Measurements from ENCODE around the gene S100A9. TPM values are rescaled to one million over a fixed set of nuclear protein-coding genes. Genes with fewer than 3 reads are reported as not detected.

Gene S100A9
- total RNA-seq, 1 experiment from 2014 or later, result 0.33 TPM

GRCh38 chr1:153397924-153398651, 40.4 kb downstream of the S100A9 start:
- H3K9me3 Mint-ChIP-seq, result no peaks in the 10 kb centered on the region
- CTCF ChIA-PET, result interaction anchor here (0.8 to 2.1 kb wide), 2 partner anchors 43 to 96 kb away, joined by 3 to 10 read pairs; no protein-coding TSS in a partner anchor
- H3K36me3 Mint-ChIP-seq, result no peaks in the 10 kb centered on the region
- POLR2A ChIA-PET, result no interaction called here
- DNase-seq (ENCODE audit: low spot score) (no peak), ATAC-seq (no peak)
- peaks cover 7% of the 10 kb centered on the region for H3K4me1 Mint-ChIP-seq
- peaks cover 7% of the 10 kb centered on the region for H3K27me3 Mint-ChIP-seq (ENCODE audit: low read depth)
- TF ChIP-seq SOX15 (CRISPR knock-in tag; IDR thresholded peaks at IDR 0.05), result no peak
- TF ChIP-seq PRRX2 (CRISPR knock-in tag; IDR thresholded peaks at IDR 0.05), result no peak
- no peak for TF ChIP-seq ZNF416 (CRISPR knock-in tag; IDR thresholded peaks at IDR 0.05)
- TF ChIP-seq ZNF232 (CRISPR knock-in tag; IDR thresholded peaks at IDR 0.05), result no peak
- no peak for TF ChIP-seq NR3C1 (CRISPR knock-in tag; conservative IDR thresholded peaks at IDR 0.05; ENCODE audit: low read depth)
- TF ChIP-seq NR2C2 (CRISPR knock-in tag; IDR thresholded peaks at IDR 0.05), result no peak
- TF ChIP-seq CDX4 (CRISPR knock-in tag; IDR thresholded peaks at IDR 0.05; ENCODE audit: borderline replicate concordance), result no peak
- TF ChIP-seq CREB1 (CRISPR knock-in tag; IDR thresholded peaks at IDR 0.05), result no peak
- TF ChIP-seq, protein P1, sequence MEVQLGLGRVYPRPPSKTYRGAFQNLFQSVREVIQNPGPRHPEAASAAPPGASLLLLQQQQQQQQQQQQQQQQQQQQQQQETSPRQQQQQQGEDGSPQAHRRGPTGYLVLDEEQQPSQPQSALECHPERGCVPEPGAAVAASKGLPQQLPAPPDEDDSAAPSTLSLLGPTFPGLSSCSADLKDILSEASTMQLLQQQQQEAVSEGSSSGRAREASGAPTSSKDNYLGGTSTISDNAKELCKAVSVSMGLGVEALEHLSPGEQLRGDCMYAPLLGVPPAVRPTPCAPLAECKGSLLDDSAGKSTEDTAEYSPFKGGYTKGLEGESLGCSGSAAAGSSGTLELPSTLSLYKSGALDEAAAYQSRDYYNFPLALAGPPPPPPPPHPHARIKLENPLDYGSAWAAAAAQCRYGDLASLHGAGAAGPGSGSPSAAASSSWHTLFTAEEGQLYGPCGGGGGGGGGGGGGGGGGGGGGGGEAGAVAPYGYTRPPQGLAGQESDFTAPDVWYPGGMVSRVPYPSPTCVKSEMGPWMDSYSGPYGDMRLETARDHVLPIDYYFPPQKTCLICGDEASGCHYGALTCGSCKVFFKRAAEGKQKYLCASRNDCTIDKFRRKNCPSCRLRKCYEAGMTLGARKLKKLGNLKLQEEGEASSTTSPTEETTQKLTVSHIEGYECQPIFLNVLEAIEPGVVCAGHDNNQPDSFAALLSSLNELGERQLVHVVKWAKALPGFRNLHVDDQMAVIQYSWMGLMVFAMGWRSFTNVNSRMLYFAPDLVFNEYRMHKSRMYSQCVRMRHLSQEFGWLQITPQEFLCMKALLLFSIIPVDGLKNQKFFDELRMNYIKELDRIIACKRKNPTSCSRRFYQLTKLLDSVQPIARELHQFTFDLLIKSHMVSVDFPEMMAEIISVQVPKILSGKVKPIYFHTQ (CRISPR knock-in tag; IDR thresholded peaks at IDR 0.05), result no peak
- TF ChIP-seq ZBTB43 (CRISPR knock-in tag; IDR thresholded peaks at IDR 0.05), result no peak
- no peak for TF ChIP-seq TEAD1 (CRISPR knock-in tag; IDR thresholded peaks at IDR 0.05)
- TF ChIP-seq, protein P2, sequence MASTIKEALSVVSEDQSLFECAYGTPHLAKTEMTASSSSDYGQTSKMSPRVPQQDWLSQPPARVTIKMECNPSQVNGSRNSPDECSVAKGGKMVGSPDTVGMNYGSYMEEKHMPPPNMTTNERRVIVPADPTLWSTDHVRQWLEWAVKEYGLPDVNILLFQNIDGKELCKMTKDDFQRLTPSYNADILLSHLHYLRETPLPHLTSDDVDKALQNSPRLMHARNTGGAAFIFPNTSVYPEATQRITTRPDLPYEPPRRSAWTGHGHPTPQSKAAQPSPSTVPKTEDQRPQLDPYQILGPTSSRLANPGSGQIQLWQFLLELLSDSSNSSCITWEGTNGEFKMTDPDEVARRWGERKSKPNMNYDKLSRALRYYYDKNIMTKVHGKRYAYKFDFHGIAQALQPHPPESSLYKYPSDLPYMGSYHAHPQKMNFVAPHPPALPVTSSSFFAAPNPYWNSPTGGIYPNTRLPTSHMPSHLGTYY (CRISPR knock-in tag; IDR thresholded peaks at IDR 0.05), result no peak
- H3K4me3 Mint-ChIP-seq, result no peak overlapping the region
- H3K27ac Mint-ChIP-seq, result no peak overlapping the region

DNA sequence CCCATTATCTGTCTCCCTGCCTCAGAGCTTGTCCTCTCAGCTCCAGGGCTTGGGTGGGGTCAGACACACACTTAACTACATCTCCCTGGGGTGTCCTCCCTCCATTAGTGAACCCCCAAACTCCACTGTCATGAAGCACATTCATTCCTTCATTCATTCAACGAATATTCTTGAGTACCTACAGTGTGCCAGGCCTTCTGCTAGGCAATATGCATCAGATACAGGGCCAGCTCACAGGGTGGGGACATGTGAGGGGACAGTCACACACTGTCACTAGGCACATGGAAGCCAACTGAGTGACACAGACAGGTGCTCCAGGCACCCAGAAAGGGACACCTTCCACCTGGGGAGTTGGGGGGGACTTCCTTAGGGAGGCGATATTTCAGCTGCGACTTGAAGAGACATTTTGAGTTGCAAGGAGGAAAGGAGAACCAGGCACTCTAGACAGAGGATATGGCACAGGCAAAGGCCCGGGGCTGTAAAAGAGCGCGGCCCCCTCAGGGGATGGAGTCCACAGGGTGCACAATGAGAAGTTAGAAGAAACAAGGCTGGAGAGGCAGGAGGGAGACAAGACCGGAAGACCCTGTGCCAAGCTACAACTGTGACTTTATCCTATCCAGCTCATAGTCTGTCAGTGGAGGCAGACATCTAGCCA, 41.9 kb downstream of the S100A9 start:
- H3K27me3 Mint-ChIP-seq (ENCODE audit: low read depth), result peaks cover 21% of the 10 kb centered on the region
- H3K27ac Mint-ChIP-seq, result no peak overlapping the region
- no peak overlapping the region for H3K4me3 Mint-ChIP-seq
- ChIA-PET CTCF (interaction anchor here (0.7 to 2.2 kb wide), 11 partner anchors 9 to 172 kb away, joined by 3 to 45 read pairs (median 6); partner anchors contain the start of genes PGLYRP4, S100A8 and S100A9), POLR2A (interaction anchor here (1.6 kb wide), 1 partner anchor 95 kb away, joined by 5 read pairs; no protein-coding TSS in a partner anchor)
- ATAC-seq (no peak), DNase-seq (ENCODE audit: low spot score) (no peak)
- peaks cover under 1% of the 10 kb centered on the region for H3K36me3 Mint-ChIP-seq
- peaks cover 16% of the 10 kb centered on the region for H3K4me1 Mint-ChIP-seq
- TF ChIP-seq, protein P3, sequence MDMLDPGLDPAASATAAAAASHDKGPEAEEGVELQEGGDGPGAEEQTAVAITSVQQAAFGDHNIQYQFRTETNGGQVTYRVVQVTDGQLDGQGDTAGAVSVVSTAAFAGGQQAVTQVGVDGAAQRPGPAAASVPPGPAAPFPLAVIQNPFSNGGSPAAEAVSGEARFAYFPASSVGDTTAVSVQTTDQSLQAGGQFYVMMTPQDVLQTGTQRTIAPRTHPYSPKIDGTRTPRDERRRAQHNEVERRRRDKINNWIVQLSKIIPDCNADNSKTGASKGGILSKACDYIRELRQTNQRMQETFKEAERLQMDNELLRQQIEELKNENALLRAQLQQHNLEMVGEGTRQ (CRISPR knock-in tag; IDR thresholded peaks at IDR 0.05), result no peak
- TF ChIP-seq GRHL2 (CRISPR knock-in tag; IDR thresholded peaks at IDR 0.05; ENCODE audit: insufficient replicate concordance, severe bottlenecking) (no peak), NFE2L1 (CRISPR knock-in tag; IDR thresholded peaks at IDR 0.05) (no peak), NR2C2 (CRISPR knock-in tag; IDR thresholded peaks at IDR 0.05) (no peak), ELF4 (CRISPR knock-in tag; IDR thresholded peaks at IDR 0.05; ENCODE audit: low read depth) (no peak), TCF7 (CRISPR knock-in tag; IDR thresholded peaks at IDR 0.05; ENCODE audit: low read depth) (no peak)
- H3K9me3 Mint-ChIP-seq, result peaks cover 9% of the 10 kb centered on the region
